ENCODE results near the gene CCL1. TPM values are rescaled to one million over a fixed set of nuclear protein-coding genes. Genes with fewer than 3 reads are reported as not detected.

The CCL1 gene
- total RNA-seq, 1 donor from 2014 or later: not detected

DNA sequence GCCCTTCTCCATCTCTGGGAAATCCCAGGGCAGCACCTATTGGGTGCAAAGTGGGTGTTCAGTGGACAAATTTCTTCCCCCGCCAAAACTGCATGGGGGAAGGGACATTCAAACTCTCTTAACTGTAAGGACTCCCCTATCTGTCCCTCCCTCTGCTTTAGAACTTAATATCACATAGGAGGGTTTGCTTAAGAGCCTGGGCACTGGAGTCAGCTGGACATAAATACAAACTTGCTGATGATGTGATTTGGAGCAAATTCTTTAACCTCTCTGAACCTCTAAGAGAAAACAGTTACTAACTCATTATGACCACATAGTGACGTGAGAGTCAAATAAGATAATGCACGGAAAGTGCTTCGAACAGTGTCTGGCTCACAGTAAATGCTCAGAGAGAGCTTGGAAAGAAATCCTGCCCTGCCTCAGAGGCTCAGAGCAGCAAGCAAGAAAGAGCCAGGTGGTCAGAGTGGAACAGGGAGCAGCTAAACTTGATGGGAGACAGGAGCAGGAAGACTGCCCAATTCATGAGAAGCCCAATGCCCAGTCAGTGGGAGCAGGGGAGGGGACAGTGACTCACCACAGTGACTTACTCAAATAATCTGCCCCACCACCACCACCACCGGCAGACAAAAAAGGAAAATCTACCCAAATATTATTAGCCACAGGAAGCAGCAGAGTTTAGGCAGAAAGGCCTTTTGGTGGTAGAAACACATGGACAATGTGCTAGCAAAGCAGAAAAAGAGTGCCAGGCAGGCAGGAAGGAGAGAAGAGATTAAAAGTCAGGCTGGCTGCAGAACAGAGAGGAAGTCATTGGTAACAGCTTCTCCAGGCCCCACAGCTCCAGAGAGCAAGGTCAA, 23.9 kb upstream of the CCL1 start:
- Histone ChIP-seq H4K20me1 (ENCODE audit: insufficient read depth, low read length) (no peaks in the 10 kb centered on the region), H3K9ac (ENCODE audit: low read length) (no peak overlapping the region), H3K36me3 (ENCODE audit: insufficient read depth, low read length) (no peaks in the 10 kb centered on the region), H3K27me3 (ENCODE audit: insufficient read depth, low read length) (peaks cover 3% of the 10 kb centered on the region), H3K4me1 (ENCODE audit: insufficient read depth, low read length) (no peaks in the 10 kb centered on the region), H3K79me2 (ENCODE audit: insufficient read depth, low read length) (no peaks in the 10 kb centered on the region), H3K9me3 (ENCODE audit: insufficient read depth, low read depth, low read length) (peaks cover 3% of the 10 kb centered on the region), H2AFZ (ENCODE audit: low read depth, low read length) (no peak overlapping the region), H3K27ac (ENCODE audit: low read depth, low read length) (no peak overlapping the region), H3K4me2 (ENCODE audit: low read length) (no peak overlapping the region), H3K4me3 (ENCODE audit: insufficient read depth, low read depth, low read length) (no peak overlapping the region)
- Mint-ChIP-seq H3K4me1 (ENCODE audit: low read depth, unreplicated experiment) (peaks cover 16% of the 10 kb centered on the region), H3K9me3 (ENCODE audit: unreplicated experiment) (no peaks in the 10 kb centered on the region), H3K36me3 (ENCODE audit: low read depth, unreplicated experiment) (no peaks in the 10 kb centered on the region), H3K27me3 (ENCODE audit: low read depth, unreplicated experiment) (peaks cover 16% of the 10 kb centered on the region), H3K27ac (ENCODE audit: unreplicated experiment) (peak overlapping the region; percentile 20), H3K4me3 (ENCODE audit: unreplicated experiment) (no peak overlapping the region)
- peak; percentile 4 for DNase-seq (ENCODE audit: low read depth)
- TF ChIP-seq EZH2 (IDR thresholded peaks at IDR 0.05; ENCODE audit: insufficient read depth, low read length): no peak
- TF ChIP-seq, protein P1, sequence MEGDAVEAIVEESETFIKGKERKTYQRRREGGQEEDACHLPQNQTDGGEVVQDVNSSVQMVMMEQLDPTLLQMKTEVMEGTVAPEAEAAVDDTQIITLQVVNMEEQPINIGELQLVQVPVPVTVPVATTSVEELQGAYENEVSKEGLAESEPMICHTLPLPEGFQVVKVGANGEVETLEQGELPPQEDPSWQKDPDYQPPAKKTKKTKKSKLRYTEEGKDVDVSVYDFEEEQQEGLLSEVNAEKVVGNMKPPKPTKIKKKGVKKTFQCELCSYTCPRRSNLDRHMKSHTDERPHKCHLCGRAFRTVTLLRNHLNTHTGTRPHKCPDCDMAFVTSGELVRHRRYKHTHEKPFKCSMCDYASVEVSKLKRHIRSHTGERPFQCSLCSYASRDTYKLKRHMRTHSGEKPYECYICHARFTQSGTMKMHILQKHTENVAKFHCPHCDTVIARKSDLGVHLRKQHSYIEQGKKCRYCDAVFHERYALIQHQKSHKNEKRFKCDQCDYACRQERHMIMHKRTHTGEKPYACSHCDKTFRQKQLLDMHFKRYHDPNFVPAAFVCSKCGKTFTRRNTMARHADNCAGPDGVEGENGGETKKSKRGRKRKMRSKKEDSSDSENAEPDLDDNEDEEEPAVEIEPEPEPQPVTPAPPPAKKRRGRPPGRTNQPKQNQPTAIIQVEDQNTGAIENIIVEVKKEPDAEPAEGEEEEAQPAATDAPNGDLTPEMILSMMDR (IDR thresholded peaks at IDR 0.05; ENCODE audit: insufficient read depth, low read depth, low read length): no peak
- FAIRE-seq: no peak

DNA sequence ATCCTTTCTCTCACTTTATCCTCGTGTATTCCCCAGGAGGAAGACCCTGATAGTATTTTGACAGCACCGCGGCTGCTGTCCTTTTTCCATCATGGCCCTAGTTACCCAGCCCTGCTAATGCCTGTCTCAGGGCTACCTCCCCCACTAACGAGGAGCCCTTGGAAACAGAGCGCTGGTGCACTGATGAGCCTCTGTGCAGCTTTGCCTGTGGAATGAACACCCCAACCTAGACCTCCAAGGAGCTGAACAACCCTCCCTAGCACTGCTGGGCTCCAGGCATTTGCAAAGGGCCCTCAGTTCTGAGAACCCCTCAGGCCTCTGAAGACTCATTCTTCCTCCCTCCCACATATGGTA, 23.3 kb upstream of the CCL1 start:
- DNase-seq (ENCODE audit: low read depth): no peak
- Histone ChIP-seq H4K20me1 (ENCODE audit: insufficient read depth, low read length) (no peaks in the 10 kb centered on the region), H3K9ac (ENCODE audit: low read length) (no peak overlapping the region), H3K36me3 (ENCODE audit: insufficient read depth, low read length) (no peaks in the 10 kb centered on the region), H3K4me2 (ENCODE audit: low read length) (no peak overlapping the region), H2AFZ (ENCODE audit: low read depth, low read length) (no peak overlapping the region), H3K9me3 (ENCODE audit: insufficient read depth, low read depth, low read length) (peaks cover 3% of the 10 kb centered on the region), H3K27me3 (ENCODE audit: insufficient read depth, low read length) (peaks cover 3% of the 10 kb centered on the region), H3K79me2 (ENCODE audit: insufficient read depth, low read length) (no peaks in the 10 kb centered on the region), H3K4me1 (ENCODE audit: insufficient read depth, low read length) (no peaks in the 10 kb centered on the region), H3K27ac (ENCODE audit: low read depth, low read length) (no peak overlapping the region), H3K4me3 (ENCODE audit: insufficient read depth, low read depth, low read length) (no peak overlapping the region)
- no peak for FAIRE-seq
- Mint-ChIP-seq H3K4me1 (ENCODE audit: low read depth, unreplicated experiment) (peaks cover 17% of the 10 kb centered on the region), H3K36me3 (ENCODE audit: low read depth, unreplicated experiment) (no peaks in the 10 kb centered on the region), H3K9me3 (ENCODE audit: unreplicated experiment) (no peaks in the 10 kb centered on the region), H3K27ac (ENCODE audit: unreplicated experiment) (no peak overlapping the region), H3K4me3 (ENCODE audit: unreplicated experiment) (no peak overlapping the region), H3K27me3 (ENCODE audit: low read depth, unreplicated experiment) (peaks cover 12% of the 10 kb centered on the region)
- no peak for TF ChIP-seq EZH2 (IDR thresholded peaks at IDR 0.05; ENCODE audit: insufficient read depth, low read length)
- TF ChIP-seq, protein P1 (IDR thresholded peaks at IDR 0.05; ENCODE audit: insufficient read depth, low read depth, low read length): no peak

Measured in astrocyte (in vitro differentiated cells and primary cell).